Stimulated activated CD4-positive, alpha-beta T cell treated with anti-CD3 and anti-CD28 coated beads, Interleukin-4, amount 100 ng/mL, for 4 hours (primary cell): ENCODE measurements around the gene TXNDC11.

ENCODE experiments used
- DNase-seq, 2 experiments: peaks; one replicate each; pipeline ENCODE4 v3.0.0-alpha.2; 2020

Gene TXNDC11

GRCh38 chr16:11650641-11651591, 91.7 kb downstream of the TXNDC11 start:
- no peak for DNase-seq

DNA sequence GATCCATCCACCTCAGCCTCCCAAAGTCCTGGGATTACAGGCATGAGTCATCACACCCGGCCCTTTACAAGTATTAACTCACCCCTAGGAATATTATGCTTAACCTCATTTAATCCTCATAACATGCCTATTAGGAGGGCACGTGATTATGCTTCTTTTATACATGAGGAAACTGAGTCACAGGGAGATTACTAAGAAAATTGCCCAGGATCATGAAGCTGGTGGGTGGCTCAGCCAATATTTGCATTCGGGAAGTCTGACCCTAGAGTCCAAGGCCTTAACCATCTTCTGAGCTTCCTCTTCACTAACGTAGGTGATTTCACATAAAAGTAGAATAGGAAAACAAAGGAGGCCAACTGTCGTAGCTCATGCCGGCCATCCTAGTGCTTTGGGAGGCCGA, 93.4 kb downstream of the TXNDC11 start:
- no peak for DNase-seq

DNA sequence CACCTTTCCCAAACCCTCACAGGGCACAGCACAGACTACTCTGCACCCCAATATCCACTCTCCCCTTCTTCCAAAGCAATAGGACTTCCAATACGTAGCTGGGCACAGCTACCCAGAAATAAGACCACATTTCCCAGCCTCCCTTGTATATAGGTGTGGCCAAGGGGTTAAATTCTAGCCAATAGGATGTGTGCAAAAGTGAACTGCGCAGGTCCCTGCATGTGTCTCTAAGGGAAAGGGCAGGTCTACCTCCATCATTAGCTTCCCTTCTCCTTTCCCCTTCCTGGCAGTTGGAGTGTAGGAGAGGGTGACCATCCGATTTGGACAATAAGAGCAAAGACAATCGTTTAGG, 99.9 kb downstream of the TXNDC11 start:
- DNase-seq = no peak

DNA sequence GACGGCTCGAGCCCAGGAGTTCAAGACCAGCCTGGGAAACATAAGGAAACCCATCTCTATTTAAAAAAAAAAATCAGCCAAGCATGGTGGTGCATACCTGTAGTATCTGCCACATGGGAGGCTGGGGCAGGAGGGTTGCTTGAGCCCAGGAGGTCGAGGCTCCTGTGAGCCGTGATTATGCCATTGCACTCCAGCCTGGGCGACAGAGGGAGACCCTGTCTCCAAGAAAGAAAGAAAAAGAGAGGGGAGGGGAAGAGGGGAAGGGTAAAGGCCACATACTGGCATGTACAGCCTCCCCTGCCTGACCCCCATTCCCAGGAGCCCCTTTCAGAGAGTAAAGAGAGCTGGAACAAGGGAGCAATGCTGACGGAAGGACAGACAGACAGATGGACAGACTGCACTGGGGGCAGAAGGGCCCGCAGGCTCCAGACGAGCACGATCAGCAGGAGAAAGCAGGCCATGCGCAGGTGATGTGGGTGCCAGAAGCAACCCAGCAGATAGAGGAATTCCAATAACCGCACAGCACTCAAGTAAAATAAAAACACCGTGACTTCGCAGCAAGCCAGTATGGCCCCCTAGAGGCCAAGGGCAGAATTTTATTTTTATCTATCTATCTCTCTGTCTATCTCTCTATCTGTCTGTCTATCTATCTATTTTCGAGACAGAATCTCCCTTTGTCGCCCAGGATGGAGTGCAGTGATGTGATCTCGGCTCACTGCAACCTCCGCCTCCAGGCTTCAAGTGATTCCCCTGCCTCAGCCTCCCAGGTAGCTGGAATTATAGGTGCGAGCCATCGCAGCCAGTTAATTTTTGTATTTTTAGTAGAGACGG, 101.5 kb downstream of the TXNDC11 start:
- DNase-seq = peak in 1 of 2 experiments; percentile 21

GRCh38 chr16:11639925-11640899, 102.4 kb downstream of the TXNDC11 start:
- no peak for DNase-seq

GRCh38 chr16:11639008-11639562, 103.6 kb downstream of the TXNDC11 start:
- DNase-seq = no peak

DNA sequence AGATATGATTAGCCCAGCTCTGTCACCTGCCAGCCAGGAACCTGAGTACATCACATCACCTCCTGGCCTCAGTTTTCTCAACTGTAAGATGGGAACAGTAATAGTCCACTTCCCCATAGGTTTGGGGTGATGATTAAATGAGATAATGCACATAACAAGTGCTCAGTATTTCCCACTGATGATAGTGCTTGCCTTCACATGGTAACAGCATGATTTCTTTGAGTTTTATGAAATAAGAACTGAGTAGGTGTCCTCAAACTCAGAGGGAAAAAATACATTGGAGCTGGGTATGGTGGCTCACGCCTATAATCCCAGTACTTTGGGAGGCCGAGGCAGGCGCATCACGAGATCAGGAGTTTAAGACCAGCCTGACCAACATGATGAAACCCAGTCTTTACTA, 104.5 kb downstream of the TXNDC11 start:
- DNase-seq = no peak

GRCh38 chr16:11637320-11637719, 105.3 kb downstream of the TXNDC11 start:
- DNase-seq = no peak

DNA sequence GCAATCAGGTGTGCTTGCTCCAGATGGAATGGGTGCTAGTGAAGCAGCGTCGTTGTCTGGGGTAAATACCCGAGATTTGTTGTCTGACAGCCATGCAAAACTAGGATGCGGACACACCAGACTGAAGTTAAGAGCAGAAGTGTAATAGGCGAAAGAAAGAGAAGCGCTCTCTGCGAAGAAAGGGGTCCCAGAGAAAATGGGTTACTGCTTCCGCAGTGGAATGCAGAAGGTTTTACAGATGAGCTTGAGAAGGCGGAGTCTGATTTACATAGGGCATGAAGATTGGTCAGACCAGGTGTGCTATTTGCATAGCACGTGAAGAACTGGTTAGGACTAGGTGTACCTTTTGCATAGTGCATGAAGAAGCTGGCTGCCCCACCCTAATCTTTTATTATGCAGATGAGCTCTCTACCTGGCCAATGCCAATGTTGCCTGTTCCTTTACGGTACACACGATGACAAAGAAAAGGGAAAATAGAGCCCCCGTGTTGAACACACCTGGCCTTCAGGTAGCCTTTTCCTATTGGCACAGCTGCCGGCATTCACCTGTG, 106.4 kb downstream of the TXNDC11 start:
- DNase-seq = no peak

GRCh38 chr16:11635679-11636171, 106.9 kb downstream of the TXNDC11 start:
- no peak for DNase-seq

DNA sequence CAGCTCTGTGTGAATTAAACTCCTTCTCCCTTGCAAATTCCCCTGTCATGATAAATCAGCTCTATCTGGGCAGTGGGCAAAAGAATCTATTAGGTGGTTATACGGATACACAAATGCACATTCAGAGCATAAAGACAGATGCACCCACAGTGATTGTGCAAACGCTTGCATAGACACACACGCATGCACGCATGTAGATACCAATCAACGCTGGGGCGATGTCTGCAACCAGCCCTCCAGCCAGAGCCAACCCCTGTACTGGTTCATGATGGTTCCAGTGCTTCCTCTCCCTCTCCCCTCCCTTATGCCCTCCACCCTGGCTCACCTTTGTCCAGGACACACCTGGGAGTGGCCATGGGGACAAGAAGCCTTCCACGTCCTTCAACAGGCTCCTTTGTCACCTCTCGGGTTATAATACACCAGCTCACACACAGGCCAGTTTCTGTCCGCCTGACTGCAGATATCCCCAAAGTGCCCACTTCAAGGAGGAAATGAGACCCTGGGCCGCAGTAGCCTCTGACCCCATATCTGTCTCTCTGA, 107.5 kb downstream of the TXNDC11 start:
- no peak for DNase-seq

- no peak for DNase-seq
Measured at GRCh38 chr16:11634312-11634711, 108.3 kb downstream of the TXNDC11 start.

- DNase-seq = no peak
Measured at GRCh38 chr16:11633113-11633512, 109.5 kb downstream of the TXNDC11 start.

- DNase-seq = no peak
Measured at GRCh38 chr16:11632455-11632939, 110.2 kb downstream of the TXNDC11 start.

GRCh38 chr16:11631214-11631613, 111.4 kb downstream of the TXNDC11 start:
- DNase-seq = no peak

DNA sequence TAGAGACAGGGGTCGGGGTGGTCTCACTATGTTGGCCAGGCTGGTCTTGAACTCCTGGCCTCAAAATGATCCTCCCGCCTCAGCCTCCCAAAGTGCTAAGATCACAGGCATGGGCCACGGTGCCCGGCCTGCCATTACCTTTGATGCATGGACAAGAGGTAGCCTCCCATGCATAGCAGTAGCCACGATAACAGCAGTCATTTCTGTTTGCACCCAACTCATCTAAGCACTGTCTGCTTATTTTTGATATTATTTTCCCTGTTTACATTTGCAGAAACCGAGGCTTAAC, 111.9 kb downstream of the TXNDC11 start:
- DNase-seq = no peak

- no peak for DNase-seq
Measured at GRCh38 chr16:11630046-11630767, 112.5 kb downstream of the TXNDC11 start.
